ENCODE measurements around the gene IL27RA.

DNA sequence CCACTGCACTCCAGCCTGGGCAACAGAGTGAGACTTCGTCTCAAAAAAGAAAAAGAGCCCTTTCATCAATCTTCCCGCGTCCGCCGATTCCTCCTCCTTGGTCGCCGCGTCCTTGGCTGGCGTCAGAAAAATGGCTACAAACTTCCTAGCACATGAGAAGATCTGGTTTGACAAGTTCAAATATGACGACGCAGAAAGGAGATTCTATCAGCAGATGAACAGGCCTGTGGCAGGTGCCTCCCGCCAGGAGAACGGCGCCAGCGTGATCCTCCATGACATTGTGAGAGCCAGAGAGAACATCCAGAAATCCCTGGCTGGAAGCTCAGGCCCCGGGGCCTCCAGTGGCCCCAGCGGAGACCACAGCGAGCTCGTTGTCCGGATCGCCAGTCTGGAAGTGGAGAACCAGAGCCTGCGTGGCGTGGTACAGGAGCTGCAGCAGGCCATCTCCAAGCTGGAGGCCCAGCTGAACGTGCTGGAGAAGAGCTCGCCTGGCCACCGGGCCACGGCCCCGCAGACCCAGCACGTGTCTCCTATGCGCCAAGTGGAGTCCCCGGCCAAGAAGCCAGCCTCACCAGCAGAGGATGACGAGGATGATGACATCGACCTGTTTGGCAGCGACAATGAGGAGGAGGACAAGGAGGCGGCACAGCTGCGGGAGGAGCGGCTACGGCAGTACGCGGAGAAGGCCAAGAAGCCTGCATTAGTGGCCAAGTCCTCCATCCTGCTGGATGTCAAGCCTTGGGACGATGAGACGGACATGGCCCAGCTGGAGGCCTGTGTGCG, 38.9 kb downstream of the IL27RA start:
- TF ChIP-seq RAD21 (IDR thresholded peaks at IDR 0.05; ENCODE audit: low read length) = no peak
- no peak for TF ChIP-seq POLR2A (IDR thresholded peaks at IDR 0.05; ENCODE audit: low read depth, low read length)
- TF ChIP-seq, protein P1, sequence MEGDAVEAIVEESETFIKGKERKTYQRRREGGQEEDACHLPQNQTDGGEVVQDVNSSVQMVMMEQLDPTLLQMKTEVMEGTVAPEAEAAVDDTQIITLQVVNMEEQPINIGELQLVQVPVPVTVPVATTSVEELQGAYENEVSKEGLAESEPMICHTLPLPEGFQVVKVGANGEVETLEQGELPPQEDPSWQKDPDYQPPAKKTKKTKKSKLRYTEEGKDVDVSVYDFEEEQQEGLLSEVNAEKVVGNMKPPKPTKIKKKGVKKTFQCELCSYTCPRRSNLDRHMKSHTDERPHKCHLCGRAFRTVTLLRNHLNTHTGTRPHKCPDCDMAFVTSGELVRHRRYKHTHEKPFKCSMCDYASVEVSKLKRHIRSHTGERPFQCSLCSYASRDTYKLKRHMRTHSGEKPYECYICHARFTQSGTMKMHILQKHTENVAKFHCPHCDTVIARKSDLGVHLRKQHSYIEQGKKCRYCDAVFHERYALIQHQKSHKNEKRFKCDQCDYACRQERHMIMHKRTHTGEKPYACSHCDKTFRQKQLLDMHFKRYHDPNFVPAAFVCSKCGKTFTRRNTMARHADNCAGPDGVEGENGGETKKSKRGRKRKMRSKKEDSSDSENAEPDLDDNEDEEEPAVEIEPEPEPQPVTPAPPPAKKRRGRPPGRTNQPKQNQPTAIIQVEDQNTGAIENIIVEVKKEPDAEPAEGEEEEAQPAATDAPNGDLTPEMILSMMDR (conservative IDR thresholded peaks at IDR 0.05; ENCODE audit: low read depth, low read length) = no peak

Measured in IMR-90 (cell line).